SK-N-SH (cell line): ENCODE measurements around the gene CLEC3A. TPM values are rescaled to one million over a fixed set of nuclear protein-coding genes. Genes with fewer than 3 reads are reported as not detected.

Experiments used
- CTCF ChIA-PET: fragments of 300-600, 350-600 bp; formaldehyde crosslinking; extraction: SDS; loops from one replicate; lab custom pipeline; 2021; lab: Yijun Ruan, JAX
- POLR2A ChIA-PET: fragments of 350-600 bp; sonication (Branson Sonifier 250); formaldehyde crosslinking; extraction: SDS; loops from one replicate; lab custom pipeline; 2020; ENCODE audit warnings: antibody characterized with exemption, inconsistent platforms; lab: Yijun Ruan, JAX
- DNase-seq: peaks from one replicate; pipeline ENCODE4 v3.0.0; 2012
- H2AFZ ChIP-seq: fragments of 200-600 bp; sonication (generic); 2 replicates; pipeline ENCODE4 v1.8.1; 2016; ENCODE audit warnings: antibody characterized with exemption, mild to moderate bottlenecking, low read depth
- H3F3A ChIP-seq: fragments of 200-600 bp; sonication (generic); replicated peaks from 2 replicates; pipeline ENCODE3; 2016; ENCODE audit warnings: antibody characterized with exemption, mild to moderate bottlenecking; ENCODE audit not compliant: insufficient read depth
- H3K27ac ChIP-seq, 2 experiments: fragments of 200-500 bp in 1 of 2; fragments of 200-600 bp in 1 of 2; sonication (Bioruptor generic) in 1 of 2; sonication (generic), shearing (Covaris generic) in 1 of 2; 2 replicates each; pipeline versions ENCODE4 v1.5.1 to v1.6.1; 2014 to 2016; ENCODE audit warnings: low read depth in 2 of 2, inconsistent platforms in 1 of 2, low read length in 1 of 2, mild to moderate bottlenecking in 1 of 2, mixed read lengths in 1 of 2
- H3K27me3 ChIP-seq: fragments of 200-600 bp; sonication (generic), shearing (Covaris generic); 2 replicates; pipeline ENCODE4 v1.6.1; 2016; ENCODE audit warnings: mixed run types; ENCODE audit not compliant: insufficient read depth
- H3K36me3 ChIP-seq, 2 experiments: fragments of 200-500 bp in 1 of 2; fragments of 200-600 bp in 1 of 2; sonication (Bioruptor generic) in 1 of 2; sonication (generic) in 1 of 2; replicated peaks in 1 of 2; 2 replicates each; pipeline versions ENCODE3 to v1.5.1; 2014 to 2016; ENCODE audit warnings: low read length in 1 of 2, mild to moderate bottlenecking in 1 of 2; ENCODE audit not compliant: insufficient read depth in 2 of 2, control insufficient read depth in 1 of 2
- H3K4me1 ChIP-seq, 2 experiments: fragments of 200-500 bp in 1 of 2; fragments of 200-600 bp in 1 of 2; sonication (Bioruptor generic) in 1 of 2; sonication (generic), shearing (Covaris generic) in 1 of 2; 2 replicates each; pipeline versions ENCODE4 v1.5.1 to v1.6.1; 2014 to 2016; ENCODE audit warnings: low read depth in 1 of 2, low read length in 1 of 2, mixed run types in 1 of 2; ENCODE audit not compliant: insufficient read depth in 2 of 2, control insufficient read depth in 1 of 2
- H3K4me2 ChIP-seq: fragments of 200-600 bp; sonication (generic), shearing (Covaris generic); 2 replicates; pipeline ENCODE4 v1.6.1; 2017; ENCODE audit warnings: mixed run types
- H3K4me3 ChIP-seq, 2 experiments: fragments of 200-500 bp in 1 of 2; fragments of 200-600 bp in 1 of 2; sonication (Bioruptor generic) in 1 of 2; sonication (generic), shearing (Covaris generic) in 1 of 2; 2 replicates each; pipeline versions ENCODE4 v1.5.1 to v1.8.1; 2014 to 2016; ENCODE audit warnings: low read depth in 2 of 2, inconsistent platforms in 1 of 2, low read length in 1 of 2, mild to moderate bottlenecking in 1 of 2, mixed read lengths in 1 of 2, moderate library complexity in 1 of 2
- H3K79me2 ChIP-seq: fragments of 200-600 bp; sonication (generic); 2 replicates; pipeline ENCODE4 v1.8.1; 2017; ENCODE audit warnings: mild to moderate bottlenecking; ENCODE audit not compliant: insufficient read depth
- H3K9ac ChIP-seq: fragments of 200-600 bp; sonication (generic); 2 replicates; pipeline ENCODE4 v1.6.1; 2017; ENCODE audit warnings: mixed run types
- H3K9me2 ChIP-seq: fragments of 200-600 bp; sonication (generic); 2 replicates; pipeline ENCODE4 v1.6.1; 2017; ENCODE audit warnings: mixed run types
- H3K9me3 ChIP-seq: fragments of 200-600 bp; sonication (generic); 2 replicates; pipeline ENCODE4 v1.6.1; 2017; ENCODE audit warnings: mixed run types, mild to moderate bottlenecking, moderate library complexity
- H4K20me1 ChIP-seq: fragments of 200-600 bp; sonication (generic); 2 replicates; pipeline ENCODE4 v1.6.1; 2017; ENCODE audit warnings: mild to moderate bottlenecking, mixed run types; ENCODE audit not compliant: insufficient read depth
- CHD2 ChIP-seq: fragments of 150-350 bp; IDR thresholded peaks from 2 replicates; pipeline ENCODE4 v1.6.1; 2018; ENCODE audit warnings: low read length; ENCODE audit not compliant: partially characterized antibody
- CTCF ChIP-seq: fragments of 200-600 bp; sonication (generic); IDR thresholded peaks from 2 replicates; pipeline ENCODE4 v1.6.1; 2017; ENCODE audit warnings: antibody characterized with exemption, mild to moderate bottlenecking, moderate library complexity
- EP300 ChIP-seq, 2 experiments: IDR thresholded peaks; 2 replicates each; pipeline versions ENCODE4 v1.4.0 to v1.6.1; 2012; ENCODE audit warnings: borderline replicate concordance in 1 of 2, low read depth in 1 of 2, low read length in 1 of 2
- FOSL2 ChIP-seq: IDR thresholded peaks from 2 replicates; pipeline ENCODE4 v1.4.0; 2012; ENCODE audit warnings: low read depth, mild to moderate bottlenecking, moderate library complexity, borderline replicate concordance
- FOXM1 ChIP-seq: IDR thresholded peaks from 2 replicates; pipeline ENCODE4 v1.4.0; 2012; ENCODE audit warnings: low read depth, mild to moderate bottlenecking
- GABPA ChIP-seq: IDR thresholded peaks from 2 replicates; pipeline ENCODE4 v1.4.0; 2012; ENCODE audit warnings: low read depth, mild to moderate bottlenecking
- IRF3 ChIP-seq: fragments of 150-350 bp; IDR thresholded peaks from 2 replicates; pipeline ENCODE4 v1.6.1; 2016; ENCODE audit warnings: mild to moderate bottlenecking, low read depth, low read length
- JUND ChIP-seq: IDR thresholded peaks from 2 replicates; pipeline ENCODE4 v1.4.0; 2012
- MEF2A ChIP-seq: IDR thresholded peaks from 2 replicates; pipeline ENCODE4 v1.4.0; 2012; ENCODE audit warnings: low read depth, borderline replicate concordance
- MXI1 ChIP-seq: IDR thresholded peaks from 2 replicates; pipeline ENCODE4 v1.6.1; 2012; ENCODE audit warnings: mild to moderate bottlenecking, low read depth, low read length, improper control_type of control experiment
- NFIC ChIP-seq: IDR thresholded peaks from 2 replicates; pipeline ENCODE4 v1.4.0; 2012; ENCODE audit warnings: borderline replicate concordance
- RAD21 ChIP-seq: IDR thresholded peaks from 2 replicates; pipeline ENCODE4 v1.6.1; 2012; ENCODE audit warnings: mild to moderate bottlenecking, low read length
- RCOR1 ChIP-seq: fragments of 150-350 bp; IDR thresholded peaks from 2 replicates; pipeline ENCODE4 v1.6.1; 2017; ENCODE audit warnings: antibody characterized with exemption, low read length
- RXRA ChIP-seq: IDR thresholded peaks from 2 replicates; pipeline ENCODE4 v1.4.0; 2012; ENCODE audit warnings: low read depth, mild to moderate bottlenecking, borderline replicate concordance
- SIN3A ChIP-seq: IDR thresholded peaks from 2 replicates; pipeline ENCODE4 v1.6.1; 2012; ENCODE audit warnings: low read depth, mild to moderate bottlenecking, low read length, moderate library complexity, borderline replicate concordance
- SMC3 ChIP-seq: IDR thresholded peaks from 2 replicates; pipeline ENCODE4 v1.6.1; 2012; ENCODE audit warnings: low read depth, low read length, improper control_type of control experiment
- TEAD4 ChIP-seq: IDR thresholded peaks from 2 replicates; pipeline ENCODE4 v1.4.0; 2012; ENCODE audit warnings: mild to moderate bottlenecking, borderline replicate concordance; ENCODE audit not compliant: insufficient read depth
- USF1 ChIP-seq: IDR thresholded peaks from 2 replicates; pipeline ENCODE4 v1.4.0; 2012; ENCODE audit warnings: low read depth, borderline replicate concordance
- YY1 ChIP-seq: IDR thresholded peaks from 2 replicates; pipeline ENCODE4 v1.4.0; 2012; ENCODE audit warnings: low read depth, mild to moderate bottlenecking
- ZBTB33 ChIP-seq: IDR thresholded peaks from 2 replicates; pipeline ENCODE4 v1.4.0; 2012; ENCODE audit warnings: low read depth, borderline replicate concordance
- WGBS: methylation state at CpG from one replicate; pipeline ENCODE4 v1.1.6; 2017; ENCODE audit warnings: low lambda C conversion rate; 5-methylcytosine and 5-hydroxymethylcytosine counted together
- polyA plus RNA-seq, 3 experiments: library from polyadenylated mRNA; depleted of rRNA; stranded (reverse); fragments of >200 nt; gene quantifications; 2 replicates each; pipeline ENCODE4 v1.2.3, GENCODE V29; 2012

CLEC3A gene
- polyA plus RNA-seq, 1 of the 3 experiments (the other 2 are of a cell fraction), result 0.03 TPM

- no peak overlapping the region for H3K27ac ChIP-seq
- no peaks in the 10 kb centered on the region for H3K9me2 ChIP-seq
- no peaks in the 10 kb centered on the region for H3K36me3 ChIP-seq
- TF ChIP-seq RAD21, result no peak
- no peak overlapping the region for H3K4me2 ChIP-seq
- no peak overlapping the region for H3K4me3 ChIP-seq
- H3K27me3 ChIP-seq, result 0 out of 2 replicates have a peak, but pooled peaks cover 6% of the 10 kb centered on the region
- no peak overlapping the region for H2AFZ ChIP-seq
- no peak overlapping the region for H3K9ac ChIP-seq
- POLR2A ChIA-PET, result no interaction called here
- no peaks in the 10 kb centered on the region for H3K79me2 ChIP-seq
- no peak for DNase-seq
- WGBS, result 27% methylated on average over 5 of the region's 5 CpGs
- no peaks in the 10 kb centered on the region for H4K20me1 ChIP-seq
- no peaks in the 10 kb centered on the region for H3K4me1 ChIP-seq
- CTCF ChIA-PET, result interaction anchor here (1.1 to 1.3 kb wide), 2 partner anchors 39 to 411 kb away, joined by 3 read pairs; partner anchors contain the start of gene WWOX
- no peaks in the 10 kb centered on the region for H3F3A ChIP-seq
- H3K9me3 ChIP-seq, result no peaks in the 10 kb centered on the region
Measured at GRCh38 chr16:78060295-78060694, 37.9 kb downstream of the CLEC3A start.

- POLR2A ChIA-PET, result no interaction called here
- Histone ChIP-seq H3K79me2 (no peaks in the 10 kb centered on the region), H3K27me3 (0 out of 2 replicates have a peak, but pooled peaks cover 6% of the 10 kb centered on the region), H3K9me2 (no peaks in the 10 kb centered on the region), H3K4me2 (no peak overlapping the region), H3F3A (no peaks in the 10 kb centered on the region), H3K9me3 (no peaks in the 10 kb centered on the region), H2AFZ (no peak overlapping the region), H3K9ac (no peak overlapping the region), H3K36me3 (no peaks in the 10 kb centered on the region), H3K4me1 (no peaks in the 10 kb centered on the region), H3K27ac (no peak overlapping the region), H4K20me1 (no peaks in the 10 kb centered on the region), H3K4me3 (no peak overlapping the region)
- TF ChIP-seq TEAD4, result no peak
- TF ChIP-seq SMC3, result no peak
- no peak for TF ChIP-seq FOSL2
- TF ChIP-seq CHD2, result no peak
- TF ChIP-seq NFIC, result no peak
- TF ChIP-seq ZBTB33, result no peak
- TF ChIP-seq JUND, result no peak
- TF ChIP-seq IRF3, result no peak
- TF ChIP-seq USF1, result no peak
- TF ChIP-seq RXRA, result no peak
- TF ChIP-seq RCOR1, result no peak
- TF ChIP-seq MEF2A, result no peak
- no peak for TF ChIP-seq CTCF
- TF ChIP-seq FOXM1, result no peak
- no peak for TF ChIP-seq RAD21
- no peak for TF ChIP-seq YY1
- no peak for TF ChIP-seq GABPA
- TF ChIP-seq EP300 (IDR thresholded peaks at IDR 0.05; ENCODE audit: borderline replicate concordance in 1 of 2, low read depth in 1 of 2, low read length in 1 of 2), result no peak
- no peak for TF ChIP-seq SIN3A
- no peak for TF ChIP-seq MXI1
- CTCF ChIA-PET, result interaction anchor here (1.1 to 1.3 kb wide), 2 partner anchors 39 to 411 kb away, joined by 3 read pairs; partner anchors contain the start of gene WWOX
- no peak for DNase-seq
- 60% methylated on average over 5 of the region's 5 CpGs for WGBS
Measured at GRCh38 chr16:78060809-78061208, 38.5 kb downstream of the CLEC3A start.
